Right lobe of liver (tissue), 6 donors: ENCODE results near the gene PADI2. TPM values are rescaled to one million over a fixed set of nuclear protein-coding genes. Genes with fewer than 3 reads are reported as not detected.

Experiments used
- ATAC-seq, 4 donors: fragments of 200-7000 bp; cut with Tn5 transposase; one replicate each; pipeline ENCODE4 v1.9.1; 2020; ENCODE audit warnings: mild to moderate bottlenecking in 4 of 4, moderate library complexity in 4 of 4
- DNase-seq, 3 donors: peaks; one replicate each; pipeline ENCODE4 v3.0.0-alpha.2; 2020
- H3K27ac ChIP-seq, 3 donors: fragments of 200-600 bp; one replicate each; pipeline ENCODE4 v1.8.0; 2022
- H3K27me3 ChIP-seq, 2 donors: fragments of 200-600 bp; one replicate each; pipeline ENCODE4 v1.8.0; 2022
- H3K36me3 ChIP-seq, 4 donors: fragments of 200-600 bp; sonication (generic) in 1 of 4; one replicate each; pipeline versions ENCODE4 v1.5.1 to v1.8.0; 2017 to 2022; ENCODE audit warnings: control low read depth in 1 of 4
- H3K4me1 ChIP-seq, 4 donors: fragments of 200-600 bp; sonication (generic) in 1 of 4; one replicate each; pipeline versions ENCODE4 v1.5.1 to v1.8.0; 2017 to 2022; ENCODE audit warnings: control low read depth in 1 of 4
- H3K4me3 ChIP-seq, 3 donors: fragments of 200-600 bp; one replicate each; pipeline ENCODE4 v1.8.0; 2022
- H3K9me3 ChIP-seq, 4 donors: fragments of 200-600 bp; sonication (generic) in 1 of 4; one replicate each; pipeline versions ENCODE4 v1.5.1 to v1.8.0; 2017 to 2022; ENCODE audit warnings: control low read depth in 1 of 4
- CTCF ChIP-seq, 4 donors: fragments of 200-600 bp in 3 of 4; fragments of 450-650 bp in 1 of 4; IDR thresholded peaks; one replicate each; pipeline versions ENCODE4 v1.5.1 to v1.8.0; 2016 to 2022; ENCODE audit warnings: antibody characterized with exemption in 4 of 4, mild to moderate bottlenecking in 2 of 4
- POLR2A ChIP-seq: fragments of 450-650 bp; IDR thresholded peaks from one replicate; pipeline ENCODE4 v1.6.1; 2017; ENCODE audit warnings: antibody characterized with exemption, mild to moderate bottlenecking
- WGBS: methylation state at CpG from one replicate; pipeline ENCODE4 v1.1.6; 2018; ENCODE audit warnings: low coverage, low lambda C conversion rate; ENCODE audit not compliant: insufficient coverage; ENCODE audit errors: missing lambda C conversion rate; 5-methylcytosine and 5-hydroxymethylcytosine counted together
- intact Hi-C, 2 donors: fragments of 100-400 bp; cut with DNase I; formaldehyde crosslinking; loops; one replicate each; pipeline versions ENCODE4 v1.11.2 to v1.14.1; 2022
- total RNA-seq, 6 experiments: library from RNA; depleted of rRNA in 2 of 6; stranded (reverse); fragments of >200 nt in 2 of 6; fragmentation: NEBNext Ultra II Directional in 3 of 6; extraction: Animal tissue kit (Norgen Biotek cat#: 25700) in 3 of 6; gene quantifications; one replicate each; pipeline versions ENCODE4 v1.1.0 to v1.2.4, GENCODE V29; 2016 to 2023
- donor health status: DM: no; HTN: yes; CAD: no.
- donor health status: DM: no; HTN: no; CAD: no.
- donor health status: DM: no; HTN: no; CAD: no.
- donor health status: DM: no; HTN: yes; CAD: no.
- donor health status: DM: no; HTN: yes; CAD: no.

The PADI2 gene
- total RNA-seq, 6 experiments from 2014 or later: 0.20 to 1.4 (median 0.78) TPM

- no peak for ATAC-seq
- H3K36me3 ChIP-seq: no peaks in the 10 kb centered on the region
- intact Hi-C loops: no loop called here
- H3K4me1 ChIP-seq: no peaks in the 10 kb centered on the region
- no peaks in the 10 kb centered on the region for H3K9me3 ChIP-seq
- DNase-seq: no peak
- no peaks in the 10 kb centered on the region for H3K27me3 ChIP-seq
- 49% methylated on average over 6 of the region's 6 CpGs for WGBS
- H3K4me3 ChIP-seq: no peak overlapping the region
- TF ChIP-seq POLR2A: no peak
- TF ChIP-seq CTCF (IDR thresholded peaks at IDR 0.05): no peak
- no peak overlapping the region for H3K27ac ChIP-seq
Observed at GRCh38 chr1:17137441-17137840, 18.2 kb upstream of the PADI2 start.

- Histone ChIP-seq H3K36me3 (no peaks in the 10 kb centered on the region), H3K27me3 (no peaks in the 10 kb centered on the region), H3K4me1 (no peaks in the 10 kb centered on the region), H3K27ac (no peak overlapping the region), H3K9me3 (no peaks in the 10 kb centered on the region), H3K4me3 (no peak overlapping the region)
- TF ChIP-seq CTCF (IDR thresholded peaks at IDR 0.05) (no peak), POLR2A (no peak)
- ATAC-seq: no peak
- DNase-seq: no peak
- intact Hi-C loops: no loop called here
- 42% methylated on average over 8 of the region's 8 CpGs for WGBS
Observed at GRCh38 chr1:17136936-17137335, 17.7 kb upstream of the PADI2 start.

DNA sequence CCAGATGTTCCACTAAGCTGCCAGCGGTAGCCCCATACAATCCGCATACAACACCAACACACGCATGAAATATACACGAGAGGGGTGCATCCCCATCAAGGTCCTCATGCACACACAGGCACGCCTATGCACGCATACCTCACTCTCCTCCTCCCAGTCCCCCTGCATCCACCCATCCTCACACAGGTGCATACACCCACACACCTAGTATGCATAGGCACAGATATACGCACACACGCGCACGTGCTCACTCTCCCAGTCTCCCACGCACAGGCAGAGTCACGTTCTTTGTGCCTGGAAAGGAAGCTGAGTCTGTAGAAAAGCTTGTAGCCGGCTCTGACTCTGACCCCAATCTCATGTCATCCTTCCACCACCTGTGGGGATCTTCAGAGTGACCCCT is 16.9 kb upstream of the PADI2 start:
- Histone ChIP-seq H3K27ac (no peak overlapping the region), H3K4me3 (no peak overlapping the region), H3K36me3 (no peaks in the 10 kb centered on the region), H3K27me3 (no peaks in the 10 kb centered on the region), H3K9me3 (no peaks in the 10 kb centered on the region), H3K4me1 (no peaks in the 10 kb centered on the region)
- DNase-seq: no peak
- intact Hi-C loops: no loop called here
- ATAC-seq: no peak
- WGBS: 71% methylated on average over 8 of the region's 13 CpGs
- TF ChIP-seq POLR2A: no peak
- no peak for TF ChIP-seq CTCF (IDR thresholded peaks at IDR 0.05)

DNA sequence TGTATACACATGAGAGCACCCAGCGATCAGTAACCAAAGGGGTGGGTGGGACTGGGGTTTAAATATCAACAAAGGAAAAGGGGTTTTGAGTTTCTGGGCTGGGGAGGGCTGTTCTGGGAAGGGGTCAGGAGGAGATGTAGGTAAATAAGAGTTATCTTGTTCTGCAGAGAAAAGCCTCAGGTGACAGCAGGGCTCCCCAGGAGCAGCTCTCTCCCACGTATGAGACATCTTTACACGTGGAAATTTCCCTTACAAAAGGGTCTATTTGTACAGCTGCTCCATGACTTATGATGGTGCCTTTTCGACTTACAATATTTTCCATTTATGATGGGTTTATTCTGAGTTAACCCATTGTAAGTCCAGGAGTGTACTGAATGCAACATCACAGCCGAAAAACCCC is 16.3 kb upstream of the PADI2 start:
- H3K36me3 ChIP-seq: no peaks in the 10 kb centered on the region
- WGBS: 48% methylated on average over 5 of the region's 5 CpGs
- TF ChIP-seq POLR2A: no peak
- no peak for TF ChIP-seq CTCF (IDR thresholded peaks at IDR 0.05)
- no peak overlapping the region for H3K27ac ChIP-seq
- no peak for ATAC-seq
- H3K4me3 ChIP-seq: no peak overlapping the region
- intact Hi-C loops: no loop called here
- no peaks in the 10 kb centered on the region for H3K27me3 ChIP-seq
- H3K4me1 ChIP-seq: no peaks in the 10 kb centered on the region
- no peak for DNase-seq
- H3K9me3 ChIP-seq: no peaks in the 10 kb centered on the region

- DNase-seq: no peak
- Histone ChIP-seq H3K36me3 (no peaks in the 10 kb centered on the region), H3K9me3 (no peaks in the 10 kb centered on the region), H3K4me3 (no peak overlapping the region), H3K4me1 (no peaks in the 10 kb centered on the region), H3K27me3 (no peaks in the 10 kb centered on the region), H3K27ac (no peak overlapping the region)
- intact Hi-C loops: loop anchor here in 1 of 2 donors (5.0 kb wide), 1 partner anchor 98 kb away; no protein-coding TSS in a partner anchor
- no peak for ATAC-seq
- TF ChIP-seq CTCF (IDR thresholded peaks at IDR 0.05) (no peak), POLR2A (no peak)
- WGBS: 88% methylated on average over 4 of the region's 7 CpGs
Observed at GRCh38 chr1:17134724-17135123, 15.5 kb upstream of the PADI2 start.
